Measurements from ENCODE around the gene ARID5B.

The ARID5B gene

GRCh38 chr10:61949687-61950086 is 48.2 kb downstream of the ARID5B start:
- Histone ChIP-seq H3K9ac (ENCODE audit: low read depth, low read length) (no peak overlapping the region), H3K4me2 (ENCODE audit: low read length) (no peak overlapping the region), H3K4me3 (ENCODE audit: low read length) (no peak overlapping the region), H3K9me3 (replicated peaks; ENCODE audit: low read length) (no peaks in the 10 kb centered on the region), H3K36me3 (ENCODE audit: insufficient read depth, low read length) (peaks cover 7% of the 10 kb centered on the region), H3K4me1 (ENCODE audit: control insufficient read depth, insufficient read depth, low read length) (peaks cover 3% of the 10 kb centered on the region), H3K27me3 (ENCODE audit: control insufficient read depth, insufficient read depth, low read length) (no peaks in the 10 kb centered on the region)

- Histone ChIP-seq H3K4me2 (ENCODE audit: low read length) (no peak overlapping the region), H3K4me3 (ENCODE audit: low read length) (no peak overlapping the region), H3K9me3 (replicated peaks; ENCODE audit: low read length) (no peaks in the 10 kb centered on the region), H3K9ac (ENCODE audit: low read depth, low read length) (no peak overlapping the region), H3K27me3 (ENCODE audit: control insufficient read depth, insufficient read depth, low read length) (no peaks in the 10 kb centered on the region), H3K36me3 (ENCODE audit: insufficient read depth, low read length) (peaks cover 7% of the 10 kb centered on the region), H3K4me1 (ENCODE audit: control insufficient read depth, insufficient read depth, low read length) (no peaks in the 10 kb centered on the region)
Measured at GRCh38 chr10:61950449-61951143, 49.1 kb downstream of the ARID5B start.

GRCh38 chr10:61951144-61951483 is 49.6 kb downstream of the ARID5B start:
- H3K4me1 ChIP-seq (ENCODE audit: control insufficient read depth, insufficient read depth, low read length) = no peaks in the 10 kb centered on the region
- H3K4me3 ChIP-seq (ENCODE audit: low read length) = no peak overlapping the region
- no peak overlapping the region for H3K9ac ChIP-seq (ENCODE audit: low read depth, low read length)
- H3K36me3 ChIP-seq (ENCODE audit: insufficient read depth, low read length) = peaks cover 7% of the 10 kb centered on the region
- no peaks in the 10 kb centered on the region for H3K9me3 ChIP-seq (replicated peaks; ENCODE audit: low read length)
- no peak overlapping the region for H3K4me2 ChIP-seq (ENCODE audit: low read length)
- H3K27me3 ChIP-seq (ENCODE audit: control insufficient read depth, insufficient read depth, low read length) = no peaks in the 10 kb centered on the region

- no peaks in the 10 kb centered on the region for H3K4me1 ChIP-seq (ENCODE audit: control insufficient read depth, insufficient read depth, low read length)
- H3K9me3 ChIP-seq (replicated peaks; ENCODE audit: low read length) = no peaks in the 10 kb centered on the region
- peaks cover 7% of the 10 kb centered on the region for H3K36me3 ChIP-seq (ENCODE audit: insufficient read depth, low read length)
- no peak overlapping the region for H3K4me2 ChIP-seq (ENCODE audit: low read length)
- H3K9ac ChIP-seq (ENCODE audit: low read depth, low read length) = no peak overlapping the region
- no peaks in the 10 kb centered on the region for H3K27me3 ChIP-seq (ENCODE audit: control insufficient read depth, insufficient read depth, low read length)
- H3K4me3 ChIP-seq (ENCODE audit: low read length) = no peak overlapping the region
Measured at GRCh38 chr10:61952028-61952674, 50.7 kb downstream of the ARID5B start.

GRCh38 chr10:61953183-61953582 is 51.7 kb downstream of the ARID5B start:
- Histone ChIP-seq H3K9ac (ENCODE audit: low read depth, low read length) (no peak overlapping the region), H3K4me2 (ENCODE audit: low read length) (no peak overlapping the region), H3K27me3 (ENCODE audit: control insufficient read depth, insufficient read depth, low read length) (no peaks in the 10 kb centered on the region), H3K36me3 (ENCODE audit: insufficient read depth, low read length) (peaks cover 7% of the 10 kb centered on the region), H3K4me3 (ENCODE audit: low read length) (no peak overlapping the region), H3K4me1 (ENCODE audit: control insufficient read depth, insufficient read depth, low read length) (no peaks in the 10 kb centered on the region), H3K9me3 (replicated peaks; ENCODE audit: low read length) (no peaks in the 10 kb centered on the region)

- Histone ChIP-seq H3K4me1 (ENCODE audit: control insufficient read depth, insufficient read depth, low read length) (peaks cover 10% of the 10 kb centered on the region), H3K9ac (ENCODE audit: low read depth, low read length) (no peak overlapping the region), H3K4me3 (ENCODE audit: low read length) (no peak overlapping the region), H3K9me3 (replicated peaks; ENCODE audit: low read length) (no peaks in the 10 kb centered on the region), H3K36me3 (ENCODE audit: insufficient read depth, low read length) (no peaks in the 10 kb centered on the region), H3K4me2 (ENCODE audit: low read length) (no peak overlapping the region), H3K27me3 (ENCODE audit: control insufficient read depth, insufficient read depth, low read length) (no peaks in the 10 kb centered on the region)
Measured at GRCh38 chr10:61957806-61958205, 56.3 kb downstream of the ARID5B start.

GRCh38 chr10:61958311-61958710 is 56.8 kb downstream of the ARID5B start:
- Histone ChIP-seq H3K27me3 (ENCODE audit: control insufficient read depth, insufficient read depth, low read length) (no peaks in the 10 kb centered on the region), H3K4me2 (ENCODE audit: low read length) (no peak overlapping the region), H3K36me3 (ENCODE audit: insufficient read depth, low read length) (no peaks in the 10 kb centered on the region), H3K4me1 (ENCODE audit: control insufficient read depth, insufficient read depth, low read length) (peaks cover 10% of the 10 kb centered on the region), H3K9me3 (replicated peaks; ENCODE audit: low read length) (no peaks in the 10 kb centered on the region), H3K9ac (ENCODE audit: low read depth, low read length) (no peak overlapping the region), H3K4me3 (ENCODE audit: low read length) (no peak overlapping the region)

- no peaks in the 10 kb centered on the region for H3K9me3 ChIP-seq (replicated peaks; ENCODE audit: low read length)
- no peak overlapping the region for H3K4me3 ChIP-seq (ENCODE audit: low read length)
- H3K4me1 ChIP-seq (ENCODE audit: control insufficient read depth, insufficient read depth, low read length) = peaks cover 10% of the 10 kb centered on the region
- H3K36me3 ChIP-seq (ENCODE audit: insufficient read depth, low read length) = no peaks in the 10 kb centered on the region
- H3K9ac ChIP-seq (ENCODE audit: low read depth, low read length) = no peak overlapping the region
- no peak overlapping the region for H3K4me2 ChIP-seq (ENCODE audit: low read length)
- H3K27me3 ChIP-seq (ENCODE audit: control insufficient read depth, insufficient read depth, low read length) = no peaks in the 10 kb centered on the region
Measured at GRCh38 chr10:61958805-61959204, 57.3 kb downstream of the ARID5B start.

- Histone ChIP-seq H3K4me2 (ENCODE audit: low read length) (no peak overlapping the region), H3K4me1 (ENCODE audit: control insufficient read depth, insufficient read depth, low read length) (peaks cover 10% of the 10 kb centered on the region), H3K4me3 (ENCODE audit: low read length) (no peak overlapping the region), H3K27me3 (ENCODE audit: control insufficient read depth, insufficient read depth, low read length) (no peaks in the 10 kb centered on the region), H3K9me3 (replicated peaks; ENCODE audit: low read length) (no peaks in the 10 kb centered on the region), H3K36me3 (ENCODE audit: insufficient read depth, low read length) (no peaks in the 10 kb centered on the region), H3K9ac (ENCODE audit: low read depth, low read length) (no peak overlapping the region)
Measured at GRCh38 chr10:61959814-61960213, 58.3 kb downstream of the ARID5B start.

GRCh38 chr10:61960396-61961120 is 59.1 kb downstream of the ARID5B start:
- no peak overlapping the region for H3K4me2 ChIP-seq (ENCODE audit: low read length)
- no peaks in the 10 kb centered on the region for H3K36me3 ChIP-seq (ENCODE audit: insufficient read depth, low read length)
- peaks cover 10% of the 10 kb centered on the region for H3K4me1 ChIP-seq (ENCODE audit: control insufficient read depth, insufficient read depth, low read length)
- no peaks in the 10 kb centered on the region for H3K9me3 ChIP-seq (replicated peaks; ENCODE audit: low read length)
- H3K4me3 ChIP-seq (ENCODE audit: low read length) = no peak overlapping the region
- H3K27me3 ChIP-seq (ENCODE audit: control insufficient read depth, insufficient read depth, low read length) = no peaks in the 10 kb centered on the region
- H3K9ac ChIP-seq (ENCODE audit: low read depth, low read length) = no peak overlapping the region

- H3K4me2 ChIP-seq (ENCODE audit: low read length) = no peak overlapping the region
- peaks cover 10% of the 10 kb centered on the region for H3K4me1 ChIP-seq (ENCODE audit: control insufficient read depth, insufficient read depth, low read length)
- no peak overlapping the region for H3K4me3 ChIP-seq (ENCODE audit: low read length)
Measured at GRCh38 chr10:61961278-61961677, 59.8 kb downstream of the ARID5B start.

More at GRCh38 chr10:61961278-61961677, 59.8 kb downstream of the ARID5B start:
- Histone ChIP-seq H3K36me3 (ENCODE audit: insufficient read depth, low read length) (no peaks in the 10 kb centered on the region), H3K9ac (ENCODE audit: low read depth, low read length) (no peak overlapping the region), H3K27me3 (ENCODE audit: control insufficient read depth, insufficient read depth, low read length) (no peaks in the 10 kb centered on the region), H3K9me3 (replicated peaks; ENCODE audit: low read length) (no peaks in the 10 kb centered on the region)

Measured in skeletal muscle satellite cell (primary cell).